ENCODE results near the gene SLC1A3. TPM values are rescaled to one million over a fixed set of nuclear protein-coding genes. Genes with fewer than 3 reads are reported as not detected.

SLC1A3 gene
- total RNA-seq, 1 donor from 2014 or later = not detected

- DNase-seq (ENCODE audit: low read depth, low spot score) = no peak
These were observed 6.2 kb upstream of the SLC1A3 start for GRCh38 chr5:36599986-36600779.

- DNase-seq (ENCODE audit: low read depth, low spot score) = no peak
These were observed 5.4 kb upstream of the SLC1A3 start for GRCh38 chr5:36600917-36601527.

GRCh38 chr5:36602704-36603321 is 3.6 kb upstream of the SLC1A3 start:
- DNase-seq (ENCODE audit: low read depth, low spot score) = no peak

DNA sequence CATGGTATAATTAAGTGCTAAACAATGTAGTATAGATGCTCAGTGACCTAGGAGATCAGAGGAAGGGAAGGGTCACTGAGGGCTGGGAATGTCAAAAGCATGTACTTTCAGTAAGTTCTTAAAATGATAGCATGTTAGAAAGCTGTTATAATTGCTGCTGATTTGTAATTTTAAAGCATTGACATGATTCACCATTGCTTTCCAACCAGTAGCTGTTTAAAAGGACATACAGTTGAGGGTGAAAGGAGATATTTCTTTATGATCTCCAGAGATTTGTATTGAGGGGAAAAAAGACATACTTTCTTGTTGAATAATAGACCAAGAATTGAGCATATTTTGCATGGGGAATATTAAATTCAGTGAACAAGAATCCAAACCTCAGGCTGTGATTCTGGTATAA is 1.2 kb upstream of the SLC1A3 start:
- DNase-seq (ENCODE audit: low read depth, low spot score) = no peak

DNA sequence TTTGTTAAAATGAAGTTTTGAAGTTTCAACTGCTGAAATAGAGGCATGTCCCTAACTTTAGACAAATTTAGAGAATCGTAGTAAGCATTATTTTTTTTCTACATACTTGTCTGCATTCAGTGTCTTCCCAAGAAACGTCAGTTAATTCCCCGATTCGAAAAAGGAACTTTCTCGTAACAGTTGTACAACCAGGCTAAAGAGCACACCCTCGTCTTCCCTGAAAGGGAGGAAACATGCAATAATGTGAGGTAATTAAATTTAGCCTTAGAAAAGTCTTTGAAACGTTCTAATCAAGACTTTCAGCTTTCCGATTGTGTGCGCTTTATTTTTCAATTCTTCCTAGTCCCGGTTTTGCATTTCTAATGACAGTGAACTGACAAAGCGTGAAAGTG is 374 bp upstream of the SLC1A3 start:
- DNase-seq (ENCODE audit: low read depth, low spot score) = no peak

DNA sequence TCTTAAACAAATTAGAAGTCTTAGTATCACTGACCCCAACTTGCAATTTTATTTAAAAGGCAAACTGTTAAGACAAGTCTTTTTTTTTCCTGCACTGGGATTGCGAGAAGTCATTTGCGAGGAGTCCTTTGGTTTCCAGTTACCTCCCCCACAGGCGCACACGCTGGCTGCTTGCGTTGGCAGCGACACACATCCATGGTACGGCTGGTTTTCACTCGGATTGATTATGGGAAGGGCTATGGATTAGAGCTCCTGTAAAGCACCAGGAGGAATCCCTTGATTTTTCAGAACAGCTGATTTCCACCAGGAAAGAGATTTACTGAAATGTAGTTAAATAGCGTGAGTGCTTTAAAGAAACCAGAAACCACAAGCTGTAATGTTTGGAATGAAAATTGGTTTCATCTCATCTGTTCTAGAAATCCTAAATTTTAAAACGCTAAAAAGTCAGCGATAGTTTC is 737 bp downstream of the SLC1A3 start:
- DNase-seq (ENCODE audit: low read depth, low spot score) = no peak

GRCh38 chr5:36607838-36608783 is 1.7 kb downstream of the SLC1A3 start:
- no peak for DNase-seq (ENCODE audit: low read depth, low spot score)

- no peak for DNase-seq (ENCODE audit: low read depth, low spot score)
These were observed 4.2 kb downstream of the SLC1A3 start for GRCh38 chr5:36610621-36611020.

DNA sequence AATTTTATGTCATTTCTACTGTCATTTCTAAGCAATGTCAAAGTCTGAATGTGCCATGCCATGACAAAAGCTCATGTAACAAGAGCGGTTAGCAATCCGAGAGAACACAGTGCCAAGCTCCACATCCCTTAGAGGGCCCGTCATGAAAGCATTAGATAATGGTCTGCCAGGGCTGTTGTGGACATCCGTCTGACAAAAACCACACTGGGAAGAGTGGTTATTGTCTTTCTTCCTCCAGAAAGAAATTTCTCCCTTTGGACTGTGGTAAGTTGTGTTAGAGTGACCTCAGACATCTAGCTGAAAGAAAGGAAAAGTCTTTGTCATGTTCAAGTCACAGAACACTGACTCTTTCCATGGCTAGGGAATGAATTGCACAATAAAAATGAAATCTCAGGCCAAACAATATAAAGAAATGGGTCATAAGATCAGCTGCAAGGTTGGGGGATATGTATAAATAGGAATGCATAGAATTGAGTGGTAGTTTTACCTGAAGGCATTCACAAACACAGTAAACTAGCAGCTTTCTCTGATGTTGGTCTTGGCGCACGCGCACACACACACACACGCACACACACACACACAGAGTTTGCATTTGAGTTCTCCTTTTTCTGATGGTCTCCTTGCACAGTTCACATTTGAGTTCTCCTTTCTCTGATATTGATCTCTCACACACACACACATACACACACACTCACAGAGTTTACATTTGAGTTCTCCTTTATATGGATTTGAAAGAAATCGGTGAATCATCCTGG is 5.3 kb downstream of the SLC1A3 start:
- no peak for DNase-seq (ENCODE audit: low read depth, low spot score)

- no peak for DNase-seq (ENCODE audit: low read depth, low spot score)
These were observed 6.8 kb downstream of the SLC1A3 start for GRCh38 chr5:36613241-36613640.

DNA sequence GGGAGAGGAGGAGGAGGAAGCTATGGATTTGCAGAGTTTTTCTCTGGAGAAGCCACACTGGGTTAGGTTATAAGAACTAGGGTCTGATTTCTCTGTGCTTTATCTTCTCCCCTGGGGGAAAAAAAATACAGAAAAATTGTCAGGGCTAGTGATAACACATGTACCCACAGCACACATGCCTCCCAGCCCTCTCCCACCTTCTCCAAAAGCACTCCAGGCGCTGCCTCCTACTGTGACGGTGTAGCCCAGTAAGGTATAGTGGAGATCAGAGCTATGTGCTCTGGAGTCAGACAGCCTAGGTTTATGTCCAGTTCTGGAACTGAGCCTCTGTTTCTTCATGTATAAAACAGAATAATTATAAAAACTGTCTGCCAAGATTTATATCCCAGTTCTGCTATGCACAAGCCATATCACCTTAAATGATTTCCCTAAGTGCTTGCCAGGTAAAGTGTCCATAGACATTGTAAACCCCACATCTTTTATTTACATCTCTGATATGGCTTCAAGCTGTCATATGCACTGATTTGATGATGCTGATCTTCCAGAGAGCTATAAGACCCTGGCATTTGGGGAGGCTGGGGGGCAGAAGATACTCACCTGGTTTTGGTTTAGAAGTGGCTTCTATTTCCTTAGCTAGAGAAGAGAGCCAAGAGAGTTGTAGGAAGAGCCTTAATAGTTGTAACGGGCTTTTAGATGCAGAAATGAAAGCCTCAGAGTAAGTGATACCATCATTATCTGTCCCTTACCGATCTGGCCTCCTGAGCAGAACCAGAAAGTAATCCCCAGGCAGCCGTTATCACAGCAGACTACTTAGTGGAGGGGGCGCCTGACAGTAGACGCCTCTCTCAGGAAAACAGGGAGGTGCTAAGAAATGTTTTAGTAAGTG is 7.6 kb downstream of the SLC1A3 start:
- no peak for DNase-seq (ENCODE audit: low read depth, low spot score)

GRCh38 chr5:36614657-36615308 is 8.4 kb downstream of the SLC1A3 start:
- DNase-seq (ENCODE audit: low read depth, low spot score) = no peak

GRCh38 chr5:36619012-36619635 is 12.7 kb downstream of the SLC1A3 start:
- DNase-seq (ENCODE audit: low read depth, low spot score) = no peak

DNA sequence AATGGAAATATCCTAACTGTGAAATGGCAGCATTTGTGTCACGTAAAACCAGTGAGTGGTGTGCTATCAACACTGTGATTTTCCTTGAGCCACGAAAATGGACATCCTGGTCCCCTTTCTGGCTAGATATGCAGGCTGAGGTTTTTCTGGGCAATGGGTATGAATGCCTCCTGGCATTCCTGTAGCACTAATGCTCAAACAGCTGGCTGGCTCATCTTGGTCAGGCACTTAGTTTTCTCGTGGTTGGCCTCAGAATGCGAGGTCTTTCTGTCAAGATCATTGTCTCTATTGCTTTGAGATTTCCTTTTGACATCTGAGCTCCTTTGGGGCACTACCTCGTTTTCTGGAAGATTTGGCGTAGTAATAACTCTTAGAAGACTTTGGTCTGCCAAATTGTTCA is 15.6 kb downstream of the SLC1A3 start:
- no peak for DNase-seq (ENCODE audit: low read depth, low spot score)

DNA sequence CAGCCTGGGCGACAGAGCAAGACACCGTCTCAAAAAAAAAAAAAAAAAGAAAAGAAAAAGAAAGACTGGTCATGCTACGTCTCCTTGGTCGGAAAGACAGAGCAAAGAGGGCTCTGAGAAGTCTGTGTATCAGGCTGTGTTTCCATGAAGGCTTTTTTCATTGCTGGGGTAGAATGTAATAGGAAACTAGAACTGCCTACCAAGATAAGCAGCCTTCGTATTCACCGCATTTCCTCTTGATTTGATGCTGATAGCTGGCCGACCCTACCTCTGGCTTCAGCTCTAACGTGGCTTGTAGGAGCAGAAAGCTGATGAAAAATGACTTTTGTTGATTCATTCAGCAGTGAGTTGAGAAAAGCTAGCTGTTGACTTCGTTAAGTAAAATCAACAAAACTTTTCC is 17.4 kb downstream of the SLC1A3 start:
- DNase-seq (ENCODE audit: low read depth, low spot score) = no peak

- no peak for DNase-seq (ENCODE audit: low read depth, low spot score)
These were observed 17.9 kb downstream of the SLC1A3 start for GRCh38 chr5:36624277-36624676.

DNA sequence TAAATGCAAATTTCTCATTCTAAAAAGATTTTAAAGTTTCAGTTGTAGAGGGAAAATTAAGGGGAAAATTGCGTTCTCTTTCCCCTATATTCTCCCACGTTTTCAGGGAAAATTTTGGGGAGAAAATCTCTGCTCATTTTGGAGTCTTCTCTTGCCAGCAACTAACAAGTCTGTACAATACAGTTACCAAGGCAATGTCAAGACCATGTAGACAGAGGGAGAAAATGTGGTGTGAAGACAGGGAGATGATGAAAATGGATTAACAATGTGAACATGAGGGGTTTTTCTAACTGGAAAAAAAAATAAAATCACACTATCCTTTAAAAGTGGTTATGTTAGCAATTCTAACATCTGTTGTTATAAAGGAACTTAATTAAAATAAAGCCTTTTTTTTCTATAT is 22.3 kb downstream of the SLC1A3 start:
- no peak for DNase-seq (ENCODE audit: low read depth, low spot score)

DNA sequence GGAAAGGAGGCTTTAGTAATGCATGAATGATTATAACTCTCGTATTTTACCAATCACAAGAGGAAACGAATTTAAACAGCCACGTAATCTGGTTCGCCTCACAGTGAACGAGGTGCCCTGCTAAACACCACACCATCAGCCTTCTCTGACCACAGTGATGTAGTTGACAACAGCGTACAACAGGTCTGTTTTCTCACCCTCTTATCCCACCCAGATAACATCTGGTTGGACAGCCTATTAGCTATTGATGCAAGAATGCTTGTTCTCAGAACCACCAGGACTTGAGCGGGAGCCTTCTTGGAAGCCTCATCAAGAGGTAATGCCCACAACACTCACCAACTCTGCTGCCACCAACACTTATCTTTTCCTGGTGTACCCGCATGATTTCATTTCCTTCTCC is 23.3 kb downstream of the SLC1A3 start:
- DNase-seq (ENCODE audit: low read depth, low spot score) = no peak

Data from pulmonary artery endothelial cell (primary cell).